K562 (cell line): ENCODE data around the gene NFATC1. TPM values are rescaled to one million over a fixed set of nuclear protein-coding genes. Genes with fewer than 3 reads are reported as not detected.

Experiments
- ATAC-seq: fragments of 200-7000 bp; cut with Tn5 transposase; 3 replicates; pipeline ENCODE4 v1.9.1; 2020; ENCODE audit warnings: moderate library complexity
- BruUV-seq: library from RNA; stranded (reverse); fragments of 400-500 nt; replicated peaks from 2 replicates; lab custom pipeline; 2021; lab: Mats Ljungman, UMichigan
- CTCF ChIA-PET: fragments of 300-600 bp; formaldehyde crosslinking; extraction: SDS; loops from one replicate; lab custom pipeline; 2021; ENCODE audit warnings: low intra/inter-chr PET ratio; lab: Yijun Ruan, JAX
- POLR2A ChIA-PET: fragments of 300-600, 350-650 bp; sonication (Branson Sonifier 250); formaldehyde crosslinking; extraction: SDS; loops from one replicate; lab custom pipeline; 2021; ENCODE audit warnings: antibody characterized with exemption, inconsistent platforms; lab: Yijun Ruan, JAX
- DNase-seq, 4 experiments: peaks; one replicate each; pipeline versions ENCODE4 v3.0.0 to v3.0.0-alpha.2; 2011 to 2018; ENCODE audit warnings: low spot score in 3 of 4, mixed read lengths in 3 of 4; ENCODE audit errors: extremely low read depth in 1 of 4
- FAIRE-seq: peaks from 2 replicates; lab custom pipeline; 2011; peaks lifted over from hg19 to GRCh38; lab: Jason Lieb, UNC
- H2AFZ ChIP-seq: 2 replicates; pipeline ENCODE4 v1.6.0; 2011; ENCODE audit warnings: low read depth, low read length, control low read depth, inconsistent platforms
- H3K27ac ChIP-seq: fragments of 200-600 bp; 3 replicates; pipeline ENCODE4 v1.8.0; 2011; ENCODE audit warnings: low read depth, mild to moderate bottlenecking, control low read depth, inconsistent platforms, low read length, moderate library complexity, mixed read lengths; ENCODE audit errors: extremely low read depth
- H3K27me3 ChIP-seq, 2 experiments: fragments of 300-600 bp in 1 of 2; 2 replicates in 1 of 2; 3 replicates in 1 of 2; pipeline versions ENCODE4 v1.6.0 to v1.8.0; 2011; ENCODE audit warnings: inconsistent platforms in 2 of 2, low read length in 2 of 2, mild to moderate bottlenecking in 1 of 2, mixed read lengths in 1 of 2, moderate library complexity in 1 of 2; ENCODE audit not compliant: control insufficient read depth in 2 of 2, insufficient read depth in 2 of 2
- H3K36me3 ChIP-seq: fragments of 300-600 bp; 3 replicates; pipeline ENCODE4 v1.8.0; 2011; ENCODE audit warnings: mild to moderate bottlenecking, low read length, inconsistent platforms; ENCODE audit not compliant: control insufficient read depth, insufficient read depth
- H3K4me1 ChIP-seq, 2 experiments: fragments of 200-600 bp in 1 of 2; replicated peaks in 1 of 2; 2 replicates in 1 of 2; 3 replicates in 1 of 2; pipeline versions ENCODE4 v1.5.1 to v1.8.0; 2011; ENCODE audit warnings: inconsistent platforms in 2 of 2, low read length in 2 of 2, mild to moderate bottlenecking in 1 of 2, mixed read lengths in 1 of 2, moderate library complexity in 1 of 2; ENCODE audit not compliant: control insufficient read depth in 2 of 2, insufficient read depth in 2 of 2
- H3K4me2 ChIP-seq: 2 replicates; pipeline ENCODE4 v1.6.1; 2011; ENCODE audit warnings: low read length, control low read depth, inconsistent platforms, mixed read lengths; ENCODE audit not compliant: insufficient read depth
- H3K4me3 ChIP-seq: fragments of 200-600 bp; sonication (generic), shearing (Covaris generic); 2 replicates; pipeline ENCODE4 v1.5.1; 2016; ENCODE audit warnings: control low read depth, inconsistent platforms
- H3K79me2 ChIP-seq: fragments of 200-600 bp; 3 replicates; pipeline ENCODE4 v1.8.0; 2011; ENCODE audit warnings: low read length, inconsistent platforms; ENCODE audit not compliant: control insufficient read depth, insufficient read depth
- H3K9ac ChIP-seq, 2 experiments: 2 replicates each; pipeline versions ENCODE4 v1.6.0 to v1.6.1; 2011; ENCODE audit warnings: low read depth in 2 of 2, low read length in 2 of 2, control low read depth in 1 of 2, inconsistent platforms in 1 of 2, mild to moderate bottlenecking in 1 of 2, mixed read lengths in 1 of 2; ENCODE audit not compliant: insufficient read depth in 1 of 2
- H3K9me1 ChIP-seq: one replicate; pipeline ENCODE4 v1.6.0; 2011; ENCODE audit warnings: inconsistent platforms, mild to moderate bottlenecking, low read length, moderate library complexity; ENCODE audit not compliant: control insufficient read depth, insufficient read depth
- H3K9me3 ChIP-seq: replicated peaks from 2 replicates; pipeline ENCODE4 v1.5.1; 2011; ENCODE audit warnings: low read depth, low read length, inconsistent platforms; ENCODE audit not compliant: control insufficient read depth, insufficient read depth
- H4K20me1 ChIP-seq: replicated peaks from 2 replicates; pipeline ENCODE4 v1.6.1; 2011; ENCODE audit warnings: low read length, inconsistent platforms, mixed read lengths; ENCODE audit not compliant: control insufficient read depth, insufficient read depth
- CAMTA2 ChIP-seq: fragments of 250-450 bp; sonication (Bioruptor Pico); conservative IDR thresholded peaks from 2 replicates; pipeline ENCODE4 v1.5.1; 2022
- HBP1 ChIP-seq: fragments of 450-650 bp; formaldehyde crosslinking; IDR thresholded peaks from 2 replicates; pipeline ENCODE4 v1.4.0; 2022; ENCODE audit warnings: missing genetic modification characterization
- KLF13 ChIP-seq: fragments of 450-650 bp; IDR thresholded peaks from 2 replicates; pipeline ENCODE4 v1.6.1; 2016; ENCODE audit warnings: missing genetic modification characterization, low read depth, mild to moderate bottlenecking, missing compliant biosample characterization, moderate library complexity, borderline replicate concordance
- MXI1 ChIP-seq: IDR thresholded peaks from 2 replicates; pipeline ENCODE4 v1.6.1; 2011; ENCODE audit warnings: low read depth, mild to moderate bottlenecking, improper control_type of control experiment, low read length
- PCBP2 ChIP-seq: fragments of 200-400 bp; formaldehyde crosslinking; IDR thresholded peaks from 2 replicates; pipeline ENCODE4 v1.6.1; 2018; ENCODE audit warnings: low read length, low read depth, mild to moderate bottlenecking, moderate library complexity; ENCODE audit not compliant: poor library complexity, severe bottlenecking
- RBFOX2 ChIP-seq: fragments of 200-400 bp; formaldehyde crosslinking; IDR thresholded peaks from 2 replicates; pipeline ENCODE4 v1.6.1; 2017; ENCODE audit warnings: low read depth, mild to moderate bottlenecking, low read length, moderate library complexity
- ZC3H11A ChIP-seq: IDR thresholded peaks from 2 replicates; pipeline ENCODE4 v1.6.1; 2012; ENCODE audit warnings: low read depth, low read length, improper control_type of control experiment
- ZNF212 ChIP-seq: fragments of 450-650 bp; formaldehyde crosslinking; IDR thresholded peaks from 2 replicates; pipeline ENCODE4 v1.4.0; 2020; ENCODE audit warnings: mild to moderate bottlenecking
- ZNF79 ChIP-seq: fragments of 250-450 bp; sonication (Bioruptor Pico); IDR thresholded peaks from 2 replicates; pipeline ENCODE4 v1.4.0; 2020; ENCODE audit warnings: low read depth, mild to moderate bottlenecking, moderate library complexity
- WGBS: fragments of 100-300 bp; shearing (Covaris generic); methylation state at CpG from one replicate; pipeline ENCODE4 v1.1.6; 2016; ENCODE audit warnings: low coverage, mixed read lengths; ENCODE audit not compliant: insufficient coverage; ENCODE audit errors: missing lambda C conversion rate; 5-methylcytosine and 5-hydroxymethylcytosine counted together
- in situ Hi-C: fragments of 300-500 bp; cut with MboI; formaldehyde crosslinking; loops from 4 replicates; pipeline ENCODE4 v1.15.0; 2018; ENCODE audit warnings: inconsistent platforms, mixed read lengths
- intact Hi-C: fragments of 100-400 bp; cut with micrococcal nuclease; formaldehyde crosslinking; loops from 2 replicates; pipeline ENCODE4 v1.14.2; 2022
- polyA plus RNA-seq, 8 experiments: library from polyadenylated mRNA; depleted of rRNA in 4 of 8; stranded (reverse) in 5 of 8; unstranded in 3 of 8; fragments of >200 nt; fragmentation: Nextera tagmentation in 2 of 8; fragmentation: Illumina TruSeq in 1 of 8; extraction: Ambion mirVana in 2 of 8; extraction: Trizol in 1 of 8; gene quantifications; 2 replicates each; pipeline versions ENCODE4 v1.2.1 to v1.2.3, GENCODE V29; 2011 to 2014; ENCODE audit warnings: inconsistent platforms in 1 of 8, missing spikeins in 1 of 8
- total RNA-seq, 7 experiments: library from RNA; depleted of rRNA in 6 of 7; stranded (reverse); fragments of >200 nt in 6 of 7; fragmentation: Illumina TruSeq in 2 of 7; extraction: Trizol in 2 of 7; gene quantifications; 2 replicates each; pipeline versions ENCODE4 v1.2.1 to v1.2.3, GENCODE V29; 2011 to 2021; ENCODE audit warnings: low replicate concordance in 1 of 7

The NFATC1 gene
- total and polyA plus RNA-seq, 9 of the 15 experiments (the other 6 are each of a cell fraction or from before 2014, with no cell fraction given) = 1.1 to 16.4 (median 2.5) TPM

- WGBS = 0% methylated on average over 5 of the region's 20 CpGs
- Histone ChIP-seq H3K36me3 (no peaks in the 10 kb centered on the region), H3K4me3 (no peak overlapping the region), H3K4me2 (no peak overlapping the region), H3K9me3 (no peaks in the 10 kb centered on the region), H3K9ac (no peak overlapping the region), H3K27ac (no peak overlapping the region), H4K20me1 (0 out of 2 replicates have a peak, but pooled peaks cover 11% of the 10 kb centered on the region), H3K9me1 (no peaks in the 10 kb centered on the region), H3K4me1 (peaks cover 0 to 19% of the 10 kb centered on the region in 2 experiments; a peak in 2 of 5 replicates), H3K27me3 (peaks cover 31 to 63% of the 10 kb centered on the region in 2 experiments; a peak in 4 of 5 replicates), H2AFZ (no peak overlapping the region), H3K79me2 (no peaks in the 10 kb centered on the region)
- CTCF ChIA-PET = no interaction called here
- POLR2A ChIA-PET = interaction anchor here (0.7 kb wide), 1 partner anchor 133 kb away, joined by 3 read pairs; no protein-coding TSS in a partner anchor
- no peak for FAIRE-seq
- ATAC-seq = no peak
- BruUV-seq = no TSS peak
- no peak for DNase-seq
- in situ Hi-C loops = loop anchor here (5.0 kb wide), 1 partner anchor 78 kb away; no protein-coding TSS in a partner anchor
- TF ChIP-seq ZC3H11A = no peak
- TF ChIP-seq ZNF79 = no peak
- no peak for TF ChIP-seq KLF13 (tag)
- no peak for TF ChIP-seq RBFOX2
- TF ChIP-seq CAMTA2 (CRISPR knock-in tag) = no peak
- TF ChIP-seq ZNF212 = no peak
- TF ChIP-seq HBP1 = no peak
- TF ChIP-seq PCBP2 = no peak
- no peak for TF ChIP-seq MXI1
- intact Hi-C loops = no loop called here
These were observed 153.9 kb downstream of the NFATC1 start for GRCh38 chr18:79549638-79550000.
